Measurements from ENCODE around the gene MRPL38. TPM values are rescaled to one million over a fixed set of nuclear protein-coding genes. Genes with fewer than 3 reads are reported as not detected.

MRPL38 gene
- total RNA-seq, 1 experiment from 2014 or later: 108 TPM

DNA sequence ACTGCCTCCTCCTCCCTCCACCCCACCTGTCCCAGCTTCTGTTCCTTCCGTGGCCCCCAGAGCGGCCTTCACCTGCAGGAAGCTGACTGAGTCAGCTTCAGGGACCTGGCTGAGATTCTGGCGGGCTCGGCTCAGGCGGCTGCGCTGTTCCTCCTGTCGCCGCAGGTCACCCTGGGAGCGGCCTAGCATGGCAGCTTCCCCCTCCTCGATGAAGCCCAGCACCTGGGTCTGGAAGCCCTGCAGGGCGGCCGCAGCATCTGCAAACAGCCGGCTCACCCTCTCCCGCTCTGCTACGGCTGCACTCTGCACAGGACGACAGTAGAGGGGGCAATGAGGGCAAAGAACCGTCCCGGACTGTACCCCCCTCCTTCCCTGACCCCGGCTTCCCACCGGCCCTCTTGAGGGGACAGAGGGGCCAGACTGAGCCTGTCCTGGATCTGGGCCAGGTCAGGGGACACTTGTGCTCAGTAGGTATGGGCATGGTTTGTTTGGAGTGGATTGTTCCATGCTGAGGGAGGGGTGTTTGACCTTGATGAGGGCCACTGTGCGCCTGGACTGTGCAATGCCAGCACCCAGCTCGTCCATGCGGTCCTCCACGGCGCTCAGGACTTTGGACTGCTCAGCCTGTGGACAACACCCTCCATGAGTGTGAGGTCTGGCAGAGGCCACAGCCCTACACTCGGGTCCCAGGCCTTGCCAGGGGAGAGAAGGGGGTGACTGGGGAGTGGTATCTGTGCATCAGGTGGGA lies 28.3 kb downstream of the MRPL38 start:
- H3K27ac ChIP-seq (ENCODE audit: insufficient read length, low read depth, low read length): no peak overlapping the region
- no peak overlapping the region for H2BK5ac ChIP-seq (ENCODE audit: insufficient read length, low read length)
- no peak overlapping the region for H3K9ac ChIP-seq (ENCODE audit: extremely low read depth, insufficient read length, low read length)
- H3T11ph ChIP-seq (ENCODE audit: low read length): no peak overlapping the region
- H3K4me3 Mint-ChIP-seq: peak overlapping the region in 1 of 2 experiments; percentile 82; a peak in 1 of 5 replicates
- H4K5ac ChIP-seq (ENCODE audit: insufficient read length, low read depth, low read length): no peak overlapping the region
- H2BK15ac ChIP-seq (ENCODE audit: low read depth, low read length): no peak overlapping the region
- H3K27ac Mint-ChIP-seq: no peak overlapping the region; a peak in 1 of 7 replicates
- H2BK12ac ChIP-seq (ENCODE audit: insufficient read length, low read depth, low read length): no peak overlapping the region
- no peak overlapping the region for H3K56ac ChIP-seq (ENCODE audit: insufficient read length, low read depth, low read length)
- no peak overlapping the region for H4K91ac ChIP-seq (ENCODE audit: insufficient read length, low read depth, low read length)
- H3K4me1 ChIP-seq (ENCODE audit: insufficient read depth, low read length): peaks cover 3% of the 10 kb centered on the region; the same call in 1 of the 2 replicates
- H3K4me2 ChIP-seq (ENCODE audit: insufficient read depth, insufficient read length, low read length): no peak overlapping the region
- H3K14ac ChIP-seq (ENCODE audit: insufficient read depth, low read length): no peak overlapping the region; the same call in 1 of the 2 replicates
- peaks cover 8% of the 10 kb centered on the region for H3K23me2 ChIP-seq (ENCODE audit: insufficient read length, low read depth, low read length, poor library complexity, severe bottlenecking)
- H3K27me3 ChIP-seq (ENCODE audit: insufficient read depth, low read length): peaks cover 3% of the 10 kb centered on the region; the same call in 1 of the 2 replicates
- no peaks in the 10 kb centered on the region for H3K9me3 ChIP-seq (ENCODE audit: control insufficient read depth, low read depth, low read length)
- H2BK20ac ChIP-seq (ENCODE audit: low read depth, low read length, poor library complexity, severe bottlenecking): no peak overlapping the region
- no peaks in the 10 kb centered on the region for H4K20me1 ChIP-seq (ENCODE audit: control insufficient read depth, insufficient read depth, insufficient read length)
- H2AFZ ChIP-seq (ENCODE audit: low read length): no peak overlapping the region
- no peaks in the 10 kb centered on the region; a peak in 1 of 5 replicates for H3K9me3 Mint-ChIP-seq
- H2BK120ac ChIP-seq (ENCODE audit: low read depth, low read length, poor library complexity, severe bottlenecking): no peak overlapping the region
- H3K4ac ChIP-seq (ENCODE audit: low read depth, low read length): no peak overlapping the region
- H3K79me1 ChIP-seq (ENCODE audit: insufficient read depth, low read depth, low read length, poor library complexity, severe bottlenecking): no peaks in the 10 kb centered on the region
- H3K18ac ChIP-seq (ENCODE audit: insufficient read length, low read depth, low read length): no peak overlapping the region
- no peak overlapping the region for H2AK5ac ChIP-seq (ENCODE audit: insufficient read length, low read length)
- no peak overlapping the region for H4K8ac ChIP-seq (replicated peaks; ENCODE audit: insufficient read length, low read depth, low read length)
- peak; percentile 86 for DNase-seq
- peaks cover 42% of the 10 kb centered on the region for H3K27me3 Mint-ChIP-seq (ENCODE audit: low read depth)
- WGBS (ENCODE audit: extremely low coverage, insufficient read length, low lambda C conversion rate): no CpG with 5 or more reads among the region's 26 CpGs
- TF ChIP-seq CTCF (conservative IDR thresholded peaks at IDR 0.05): peak; percentile 57
- H3K79me2 ChIP-seq (ENCODE audit: insufficient read depth, low read length): no peaks in the 10 kb centered on the region
- H3K23ac ChIP-seq (ENCODE audit: insufficient read length, low read depth, low read length): no peak overlapping the region
- no peaks in the 10 kb centered on the region; a peak in 2 of 7 replicates for H3K36me3 Mint-ChIP-seq (ENCODE audit: insufficient read depth in 1 of 3, low read depth in 3 of 3)
- H3K4me1 Mint-ChIP-seq: peaks cover 18 to 22% of the 10 kb centered on the region in 2 experiments
